Neural cell (in vitro differentiated cells): Measurements from ENCODE around the gene KRTAP10-5. TPM values are rescaled to one million over a fixed set of nuclear protein-coding genes. Genes with fewer than 3 reads are reported as not detected.

Experiments used
- H2AFZ ChIP-seq: fragments of 200-600, 300-800 bp; sonication (generic), shearing (Covaris generic); 2 replicates; pipeline ENCODE4 v1.6.0; 2014; ENCODE audit warnings: low read depth, mild to moderate bottlenecking, antibody characterized with exemption, low read length, moderate library complexity
- H3F3A ChIP-seq: fragments of 200-600 bp; shearing (Covaris generic); 2 replicates; pipeline ENCODE4 v1.6.1; 2016; ENCODE audit warnings: mild to moderate bottlenecking, moderate library complexity, mixed read lengths, antibody characterized with exemption, low read length; ENCODE audit not compliant: insufficient read depth, poor library complexity, severe bottlenecking
- H3K27ac ChIP-seq: fragments of 200-600, 300-800 bp; sonication (generic), shearing (Covaris generic); 2 replicates; pipeline ENCODE4 v1.5.1; 2014; ENCODE audit warnings: mild to moderate bottlenecking, low read length, moderate library complexity
- H3K27me3 ChIP-seq: fragments of 300-800, 200-600 bp; sonication (generic), shearing (Covaris generic); 2 replicates; pipeline ENCODE4 v1.6.0; 2014; ENCODE audit warnings: mild to moderate bottlenecking, low read depth, low read length, moderate library complexity; ENCODE audit not compliant: insufficient read depth
- H3K36me3 ChIP-seq: fragments of 300-800, 200-600 bp; sonication (generic), shearing (Covaris generic); 2 replicates; pipeline ENCODE4 v1.5.1; 2014; ENCODE audit warnings: mild to moderate bottlenecking, antibody characterized with exemption, low read length, moderate library complexity; ENCODE audit not compliant: insufficient read depth
- H3K4me2 ChIP-seq: fragments of 300-800, 200-600 bp; sonication (generic), shearing (Covaris generic); 2 replicates; pipeline ENCODE4 v1.6.0; 2014; ENCODE audit warnings: mild to moderate bottlenecking, low read length
- H3K4me3 ChIP-seq: fragments of 300-800, 200-600 bp; sonication (generic), shearing (Covaris generic); 2 replicates; pipeline ENCODE4 v1.5.1; 2014; ENCODE audit warnings: mild to moderate bottlenecking, low read length, moderate library complexity
- H3K79me2 ChIP-seq: fragments of 200-600 bp; shearing (Covaris generic); replicated peaks from 2 replicates; pipeline ENCODE4 v1.6.0; 2014; ENCODE audit warnings: mild to moderate bottlenecking, low read length, moderate library complexity; ENCODE audit not compliant: insufficient read depth
- H3K9ac ChIP-seq: fragments of 300-800, 200-600 bp; sonication (generic), shearing (Covaris generic); 2 replicates; pipeline ENCODE4 v1.6.1; 2016; ENCODE audit warnings: mild to moderate bottlenecking, low read length, mixed read lengths
- H3K9me2 ChIP-seq: fragments of 200-600 bp; shearing (Covaris generic); 2 replicates; pipeline ENCODE4 v1.6.1; 2016; ENCODE audit warnings: mild to moderate bottlenecking, low read length, mixed read lengths; ENCODE audit not compliant: insufficient read depth
- H3K9me3 ChIP-seq: fragments of 200-600, 300-800 bp; sonication (generic), shearing (Covaris generic); 2 replicates; pipeline ENCODE4 v1.6.1; 2016; ENCODE audit warnings: mild to moderate bottlenecking, mixed run types, low read length, moderate library complexity, mixed read lengths
- H4K20me1 ChIP-seq: fragments of 200-600 bp; shearing (Covaris generic); 2 replicates; pipeline ENCODE4 v1.6.1; 2016; ENCODE audit warnings: mild to moderate bottlenecking, mixed run types; ENCODE audit not compliant: insufficient read depth
- CTCF ChIP-seq: fragments of 450-650 bp; IDR thresholded peaks from 2 replicates; pipeline ENCODE4 v1.5.1; 2014; ENCODE audit warnings: antibody characterized with exemption, mild to moderate bottlenecking, moderate library complexity; ENCODE audit not compliant: poor library complexity, severe bottlenecking
- EP300 ChIP-seq: fragments of 450-650 bp; conservative IDR thresholded peaks from 2 replicates; pipeline ENCODE4 v1.6.1; 2014; ENCODE audit warnings: antibody characterized with exemption, mild to moderate bottlenecking, moderate library complexity; ENCODE audit not compliant: poor library complexity, severe bottlenecking
- EZH2 ChIP-seq: fragments of 200-600, 300-800 bp; shearing (Covaris generic), sonication (generic); IDR thresholded peaks from 2 replicates; pipeline ENCODE4 v1.6.1; 2014; ENCODE audit warnings: antibody characterized with exemption, low read length, borderline replicate concordance, mild to moderate bottlenecking; ENCODE audit not compliant: insufficient read depth, poor library complexity, severe bottlenecking
- MXI1 ChIP-seq: fragments of 450-650 bp; conservative IDR thresholded peaks from 2 replicates; pipeline ENCODE4 v1.6.1; 2014; ENCODE audit warnings: antibody characterized with exemption, mild to moderate bottlenecking; ENCODE audit not compliant: poor library complexity, severe bottlenecking
- POLR2AphosphoS5 ChIP-seq: IDR thresholded peaks from 2 replicates; pipeline ENCODE4 v1.6.1; 2012
- RAD21 ChIP-seq: fragments of 450-650 bp; conservative IDR thresholded peaks from 2 replicates; pipeline ENCODE4 v1.6.1; 2014; ENCODE audit warnings: antibody characterized with exemption, mild to moderate bottlenecking, moderate library complexity
- REST ChIP-seq: IDR thresholded peaks from 2 replicates; pipeline ENCODE4 v1.6.1; 2012; ENCODE audit warnings: borderline replicate concordance
- SMC3 ChIP-seq: fragments of 450-650 bp; conservative IDR thresholded peaks from 2 replicates; pipeline ENCODE4 v1.6.1; 2014; ENCODE audit warnings: antibody characterized with exemption, mild to moderate bottlenecking, moderate library complexity; ENCODE audit not compliant: poor library complexity
- TAF1 ChIP-seq: IDR thresholded peaks from 2 replicates; pipeline ENCODE4 v1.6.1; 2012; ENCODE audit warnings: low read depth
- polyA plus RNA-seq: library from polyadenylated mRNA; depleted of rRNA; stranded (reverse); fragments of >200 nt; gene quantifications from 2 replicates; pipeline ENCODE4 v1.2.3, GENCODE V29; 2014

Gene KRTAP10-5
- polyA plus RNA-seq, 1 donor from 2014 or later = not detected

DNA sequence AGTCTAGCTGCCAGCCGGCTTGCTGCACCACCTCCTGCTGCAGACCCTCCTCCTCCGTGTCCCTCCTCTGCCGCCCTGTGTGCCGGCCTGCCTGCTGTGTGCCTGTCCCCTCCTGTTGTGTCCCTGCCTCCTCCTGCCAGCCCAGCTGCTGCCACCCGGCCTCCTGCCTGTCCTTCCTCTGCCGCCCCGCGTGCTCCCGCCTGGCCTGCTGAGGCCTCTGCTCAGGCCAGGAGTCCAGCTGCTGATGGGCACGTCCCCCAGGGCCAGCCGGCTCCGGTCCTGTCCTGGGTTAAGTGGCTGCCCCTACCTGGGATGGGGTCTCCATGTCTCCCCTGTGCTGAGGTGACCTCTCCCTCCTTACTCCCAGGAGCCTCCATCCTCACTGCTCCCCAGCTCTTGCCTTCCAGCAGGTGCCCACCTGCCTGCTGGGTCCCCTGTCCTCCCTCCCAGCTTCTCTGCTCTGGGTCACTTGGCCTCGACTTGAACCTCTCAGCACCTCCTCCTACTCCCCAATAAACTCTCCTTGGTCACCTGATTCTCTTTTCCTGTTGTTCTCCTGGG, 32.3 kb upstream of the KRTAP10-5 start:
- no peak overlapping the region for H3K9ac ChIP-seq
- H3K36me3 ChIP-seq = no peaks in the 10 kb centered on the region
- no peaks in the 10 kb centered on the region for H4K20me1 ChIP-seq
- no peaks in the 10 kb centered on the region for H3K9me3 ChIP-seq
- H3K9me2 ChIP-seq = no peaks in the 10 kb centered on the region
- TF ChIP-seq POLR2AphosphoS5 (no peak), REST (no peak), EZH2 (no peak), SMC3 (no peak), EP300 (no peak), TAF1 (no peak), CTCF (no peak), RAD21 (no peak), MXI1 (no peak)
- no peaks in the 10 kb centered on the region for H3K79me2 ChIP-seq
- H3F3A ChIP-seq = no peaks in the 10 kb centered on the region
- H3K27me3 ChIP-seq = no peaks in the 10 kb centered on the region
- no peak overlapping the region for H3K4me2 ChIP-seq
- no peak overlapping the region for H3K27ac ChIP-seq
- no peak overlapping the region for H3K4me3 ChIP-seq
- H2AFZ ChIP-seq = no peak overlapping the region

DNA sequence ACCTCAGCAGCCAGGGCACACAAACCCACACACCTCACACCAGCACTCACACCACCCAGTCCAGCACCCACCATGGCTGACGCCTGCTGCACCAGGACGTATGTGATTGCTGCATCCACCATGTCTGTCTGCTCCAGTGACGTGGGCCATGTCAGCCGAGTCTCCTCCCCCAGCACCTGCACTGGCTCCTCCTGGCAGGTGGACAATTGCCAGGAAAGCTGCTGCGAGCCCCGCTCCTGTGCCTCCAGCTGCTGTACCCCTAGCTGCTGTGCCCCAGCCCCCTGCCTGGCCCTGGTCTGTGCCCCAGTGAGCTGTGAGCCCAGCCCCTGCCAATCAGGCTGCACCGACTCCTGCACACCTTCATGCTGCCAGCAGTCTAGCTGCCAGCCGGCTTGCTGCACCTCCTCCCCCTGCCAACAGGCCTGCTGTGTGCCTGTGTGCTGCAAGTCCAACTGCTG, 31.7 kb upstream of the KRTAP10-5 start, which contains the start of gene KRTAP10-8:
Gene KRTAP10-8, plus strand, starts transcription at position 51 of the 458 bp plus-strand sequence. Its CDS starts 22 bp downstream, at position 73.
- Histone ChIP-seq H3F3A (no peaks in the 10 kb centered on the region), H3K9ac (no peak within 1 kb of the TSS), H3K4me2 (no peak within 1 kb of the TSS), H3K79me2 (no peaks in the 10 kb centered on the region), H3K9me2 (no peaks in the 10 kb centered on the region), H3K27me3 (no peaks in the 10 kb centered on the region), H4K20me1 (no peaks in the 10 kb centered on the region), H2AFZ (no peak within 1 kb of the TSS), H3K9me3 (no peaks in the 10 kb centered on the region), H3K36me3 (no peaks in the 10 kb centered on the region), H3K27ac (no peak within 1 kb of the TSS), H3K4me3 (no peak within 1 kb of the TSS)
- TF ChIP-seq MXI1 (no peak), POLR2AphosphoS5 (no peak), SMC3 (no peak), EZH2 (no peak), EP300 (no peak), RAD21 (no peak), TAF1 (no peak), CTCF (no peak), REST (no peak)
